OCI-LY1 (cell line): ENCODE results near the gene PHF23.

Experiments used
- H2AFZ ChIP-seq: fragments of 200-600 bp; sonication (generic), shearing (Covaris generic); 2 replicates; pipeline ENCODE4 v1.6.0; 2014; ENCODE audit warnings: antibody characterized with exemption, mild to moderate bottlenecking, low read length
- H3F3A ChIP-seq: fragments of 200-600 bp; sonication (generic), shearing (Covaris generic); 2 replicates; pipeline ENCODE4 v1.6.0; 2014; ENCODE audit warnings: mild to moderate bottlenecking, antibody characterized with exemption, low read length, moderate library complexity; ENCODE audit not compliant: insufficient read depth
- H3K27ac ChIP-seq: fragments of 200-600 bp; sonication (generic); 2 replicates; pipeline ENCODE4 v1.5.1; 2014; ENCODE audit warnings: low read length, mixed run types, mild to moderate bottlenecking, low read depth; ENCODE audit not compliant: poor library complexity, severe bottlenecking
- H3K27me3 ChIP-seq: fragments of 200-600 bp; sonication (generic); 2 replicates; pipeline ENCODE4 v1.6.0; 2014; ENCODE audit warnings: antibody characterized with exemption, mild to moderate bottlenecking, low read length, moderate library complexity; ENCODE audit not compliant: insufficient read depth
- H3K36me3 ChIP-seq: fragments of 200-600 bp; sonication (generic); 2 replicates; pipeline ENCODE4 v1.6.1; 2014; ENCODE audit warnings: mild to moderate bottlenecking, antibody characterized with exemption, low read length, moderate library complexity, mixed read lengths; ENCODE audit not compliant: insufficient read depth
- H3K4me1 ChIP-seq: fragments of 200-600 bp; sonication (generic); 2 replicates; pipeline ENCODE4 v1.5.1; 2014; ENCODE audit warnings: mild to moderate bottlenecking, low read length, moderate library complexity; ENCODE audit not compliant: insufficient read depth, severe bottlenecking
- H3K4me2 ChIP-seq: fragments of 200-600 bp; sonication (generic), shearing (Covaris generic); 2 replicates; pipeline ENCODE4 v1.6.1; 2014; ENCODE audit warnings: low read length
- H3K4me3 ChIP-seq: fragments of 200-600 bp; sonication (generic); 2 replicates; pipeline ENCODE4 v1.5.1; 2014; ENCODE audit warnings: low read length, low read depth, mild to moderate bottlenecking, mixed read lengths; ENCODE audit not compliant: poor library complexity, severe bottlenecking
- H3K79me2 ChIP-seq: fragments of 200-600 bp; shearing (Covaris generic); 2 replicates; pipeline ENCODE4 v1.6.1; 2016; ENCODE audit warnings: mixed run types, low read length, mixed read lengths; ENCODE audit not compliant: insufficient read depth
- H3K9ac ChIP-seq: fragments of 200-600 bp; sonication (generic), shearing (Covaris generic); 2 replicates; pipeline ENCODE4 v1.6.1; 2014; ENCODE audit warnings: mild to moderate bottlenecking, low read length, mixed read lengths
- H3K9me2 ChIP-seq: fragments of 200-600 bp; sonication (generic), shearing (Covaris generic); 2 replicates; pipeline ENCODE4 v1.6.1; 2014; ENCODE audit warnings: low read depth, mild to moderate bottlenecking, low read length, mixed read lengths
- H3K9me3 ChIP-seq: fragments of 200-600 bp; shearing (Covaris generic); 2 replicates; pipeline ENCODE4 v1.6.1; 2014; ENCODE audit warnings: low read length, mixed read lengths
- H4K20me1 ChIP-seq: fragments of 200-600 bp; sonication (generic), shearing (Covaris generic); 2 replicates; pipeline ENCODE4 v1.6.0; 2016; ENCODE audit warnings: mild to moderate bottlenecking, low read length; ENCODE audit not compliant: insufficient read depth
- CTCF ChIP-seq: fragments of 200-600 bp; sonication (generic), shearing (Covaris generic); IDR thresholded peaks from 2 replicates; pipeline ENCODE4 v1.5.1; 2017; ENCODE audit warnings: mild to moderate bottlenecking, antibody characterized with exemption, low read length, moderate library complexity, mixed read lengths
- EZH2 ChIP-seq: fragments of 200-600 bp; sonication (generic), shearing (Covaris generic); IDR thresholded peaks from 2 replicates; pipeline ENCODE4 v1.8.0; 2017; ENCODE audit warnings: borderline replicate concordance, mixed run types, mild to moderate bottlenecking, antibody characterized with exemption, low read length, moderate library complexity, mixed read lengths

PHF23 gene

DNA sequence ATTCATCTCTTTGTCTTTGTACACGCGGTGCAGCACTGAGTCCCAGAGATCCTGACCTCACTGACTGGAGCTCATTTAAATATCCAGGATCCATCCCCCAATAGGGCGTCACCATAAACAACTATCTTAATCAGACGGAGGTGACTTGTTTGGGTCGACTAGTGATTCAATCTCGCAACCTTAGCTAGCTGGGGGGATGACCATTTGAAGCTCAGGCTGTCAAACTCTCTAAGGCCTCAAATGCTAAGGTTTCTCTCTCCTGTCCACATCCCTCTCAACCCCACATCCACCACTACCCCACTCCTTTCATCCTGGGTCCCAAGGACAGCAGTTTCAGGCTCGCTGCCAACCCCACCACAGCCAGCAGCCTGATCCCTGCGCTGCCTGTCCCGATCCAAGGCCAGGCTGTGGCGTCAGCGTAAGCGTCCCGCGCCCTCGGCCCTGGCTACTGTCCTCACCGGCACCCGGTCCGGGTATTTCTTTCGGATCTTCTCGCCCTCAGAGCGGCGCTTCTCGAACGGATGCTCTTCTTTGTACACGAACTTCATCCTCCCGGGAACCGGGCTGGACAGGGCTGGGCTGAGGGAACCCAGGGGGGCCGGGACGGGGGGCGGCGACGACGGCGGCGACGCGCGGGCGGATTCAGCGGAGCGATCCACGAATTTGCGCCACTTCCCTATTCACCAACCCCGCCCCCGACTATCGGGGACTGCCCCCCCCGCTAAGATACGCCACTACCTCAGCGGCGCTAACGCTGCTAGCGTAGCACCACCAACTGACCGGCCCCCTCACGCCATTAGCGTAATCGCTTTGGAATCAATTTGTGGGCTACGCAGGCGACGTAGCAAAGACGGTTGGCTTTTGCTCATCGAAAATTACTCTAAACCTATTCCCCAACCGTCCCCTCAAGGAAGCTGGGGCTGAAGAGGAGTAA, 2.8 kb upstream of the PHF23 start, which contains the start of gene GABARAP:
Gene GABARAP (minus strand): TSS at position 667 of the 934 bp plus-strand sequence. CDS start 119 bp downstream, at position 548.
- Histone ChIP-seq H3K4me3 (peak within 1 kb of the TSS; percentile 98), H3K79me2 (peaks cover 7% of the 10 kb centered on the region; the same call in 1 of the 2 replicates), H3K4me1 (peaks cover 32% of the 10 kb centered on the region), H3K9me2 (no peaks in the 10 kb centered on the region), H3K27me3 (no peaks in the 10 kb centered on the region), H3K4me2 (peak within 1 kb of the TSS; percentile 94), H3K36me3 (peaks cover 52% of the 10 kb centered on the region), H3K27ac (peak within 1 kb of the TSS; percentile 80), H3K9ac (peak within 1 kb of the TSS; percentile 98), H3K9me3 (no peaks in the 10 kb centered on the region), H2AFZ (no peak within 1 kb of the TSS), H4K20me1 (no peaks in the 10 kb centered on the region), H3F3A (0 out of 2 replicates have a peak, but pooled peaks cover 10% of the 10 kb centered on the region)
- no peak for TF ChIP-seq EZH2
- no peak for TF ChIP-seq CTCF

GRCh38 chr17:7241090-7241733, 2.0 kb upstream of the PHF23 start:
- no peaks in the 10 kb centered on the region for H3K9me3 ChIP-seq
- H3K4me1 ChIP-seq, result peaks cover 39% of the 10 kb centered on the region
- peak overlapping the region; percentile 98 for H3K4me3 ChIP-seq
- peaks cover 52% of the 10 kb centered on the region for H3K36me3 ChIP-seq
- H3F3A ChIP-seq, result 0 out of 2 replicates have a peak, but pooled peaks cover 10% of the 10 kb centered on the region
- no peaks in the 10 kb centered on the region for H4K20me1 ChIP-seq
- H3K79me2 ChIP-seq, result peaks cover 7% of the 10 kb centered on the region; the same call in 1 of the 2 replicates
- TF ChIP-seq EZH2 (no peak), CTCF (no peak)
- H2AFZ ChIP-seq, result no peak overlapping the region
- H3K27me3 ChIP-seq, result no peaks in the 10 kb centered on the region
- H3K4me2 ChIP-seq, result peak overlapping the region; percentile 94
- peak overlapping the region; percentile 98 for H3K9ac ChIP-seq
- H3K9me2 ChIP-seq, result no peaks in the 10 kb centered on the region
- H3K27ac ChIP-seq, result peak overlapping the region; percentile 80

DNA sequence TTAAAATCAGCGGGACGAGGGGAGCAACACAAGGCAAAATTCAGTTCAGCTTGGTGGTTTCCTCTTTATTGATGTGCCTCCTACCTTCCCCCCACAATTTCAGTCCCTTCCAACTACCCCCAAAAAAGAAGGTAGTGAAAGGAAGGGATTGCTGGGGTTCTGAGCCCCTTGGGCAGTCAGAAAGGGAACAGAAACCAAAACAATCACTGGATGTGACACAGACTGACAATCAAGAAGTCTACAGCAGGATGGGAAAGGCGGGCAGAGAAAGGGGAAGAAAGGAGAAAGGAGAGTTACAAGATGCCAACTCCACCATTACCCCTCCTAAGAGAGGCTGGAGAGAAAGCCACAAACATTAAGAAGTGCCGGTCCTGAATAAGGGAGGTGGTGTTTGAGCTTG, 1.1 kb upstream of the PHF23 start:
- Histone ChIP-seq H3K4me1 (peaks cover 47% of the 10 kb centered on the region), H3K79me2 (peaks cover 7% of the 10 kb centered on the region; the same call in 1 of the 2 replicates), H3K36me3 (peaks cover 54% of the 10 kb centered on the region), H3K4me2 (peak overlapping the region; percentile 94), H3K27ac (peak overlapping the region; percentile 80), H3K4me3 (peak overlapping the region; percentile 98), H3K9me3 (no peaks in the 10 kb centered on the region), H2AFZ (no peak overlapping the region), H4K20me1 (no peaks in the 10 kb centered on the region), H3K9ac (peak overlapping the region; percentile 98), H3K9me2 (no peaks in the 10 kb centered on the region), H3F3A (0 out of 2 replicates have a peak, but pooled peaks cover 10% of the 10 kb centered on the region), H3K27me3 (no peaks in the 10 kb centered on the region)
- no peak for TF ChIP-seq EZH2
- no peak for TF ChIP-seq CTCF
